CD14-positive monocyte (primary cell): ENCODE data around the gene DTX4. TPM values are rescaled to one million over a fixed set of nuclear protein-coding genes. Genes with fewer than 3 reads are reported as not detected.

Experiments used
- DNase-seq, 3 donors: peaks; one replicate each; pipeline ENCODE4 v3.0.0-alpha.2; 2011 to 2022
- H2AFZ ChIP-seq: 2 replicates; pipeline ENCODE4 v1.6.0; 2012; ENCODE audit warnings: mild to moderate bottlenecking, low read depth, low read length, inconsistent platforms; ENCODE audit not compliant: insufficient read depth, poor library complexity, severe bottlenecking
- H3K27ac ChIP-seq, 2 donors: 1 replicate in 1 of 2; 2 replicates in 1 of 2; pipeline ENCODE4 v1.5.1; 2012 to 2013; ENCODE audit warnings: low read length in 2 of 2, control low read depth in 1 of 2, inconsistent platforms in 1 of 2, low read depth in 1 of 2, mild to moderate bottlenecking in 1 of 2
- H3K27me3 ChIP-seq, 2 donors: one replicate each; pipeline versions ENCODE4 v1.6.0 to v1.6.1; 2011 to 2013; ENCODE audit warnings: low read length in 2 of 2; ENCODE audit not compliant: control insufficient read depth in 2 of 2, insufficient read depth in 2 of 2
- H3K36me3 ChIP-seq, 2 donors: replicated peaks in 1 of 2; 1 replicate in 1 of 2; 2 replicates in 1 of 2; pipeline versions ENCODE4 v1.5.1 to v1.6.1; 2012 to 2013; ENCODE audit warnings: low read length in 2 of 2, control low read depth in 1 of 2, inconsistent platforms in 1 of 2, mild to moderate bottlenecking in 1 of 2; ENCODE audit not compliant: insufficient read depth in 2 of 2, control insufficient read depth in 1 of 2
- H3K4me1 ChIP-seq, 2 donors: 1 replicate in 1 of 2; 2 replicates in 1 of 2; pipeline versions ENCODE4 v1.5.1 to v1.6.1; 2012 to 2013; ENCODE audit warnings: low read length in 2 of 2, control low read depth in 1 of 2, inconsistent platforms in 1 of 2, mild to moderate bottlenecking in 1 of 2, moderate library complexity in 1 of 2; ENCODE audit not compliant: insufficient read depth in 2 of 2, control insufficient read depth in 1 of 2
- H3K4me2 ChIP-seq: replicated peaks from 2 replicates; pipeline ENCODE3; 2012; ENCODE audit warnings: low read length, moderate library complexity, mild to moderate bottlenecking; ENCODE audit not compliant: poor library complexity, severe bottlenecking; ENCODE audit errors: extremely low read depth
- H3K4me3 ChIP-seq, 3 experiments: fragments of 200-600 bp in 1 of 3; sonication (generic) in 1 of 3; replicated peaks in 1 of 3; 1 replicate in 2 of 3; 2 replicates in 1 of 3; pipeline ENCODE4 v1.5.1; 2011 to 2013; ENCODE audit warnings: low read length in 3 of 3, mild to moderate bottlenecking in 3 of 3, control low read depth in 2 of 3, low read depth in 2 of 3, inconsistent platforms in 1 of 3, moderate library complexity in 1 of 3
- H3K79me2 ChIP-seq: 2 replicates; pipeline ENCODE4 v1.6.0; 2012; ENCODE audit warnings: mild to moderate bottlenecking, control low read depth, inconsistent platforms, low read length, moderate library complexity; ENCODE audit not compliant: insufficient read depth
- H3K9ac ChIP-seq: 2 replicates; pipeline ENCODE4 v1.6.0; 2017; ENCODE audit warnings: low read length, mild to moderate bottlenecking; ENCODE audit not compliant: insufficient read depth, poor library complexity, severe bottlenecking
- H3K9me3 ChIP-seq, 2 donors: replicated peaks in 1 of 2; 1 replicate in 1 of 2; 2 replicates in 1 of 2; pipeline versions ENCODE4 v1.5.1 to v1.6.1; 2012 to 2013; ENCODE audit warnings: low read length in 2 of 2, control low read depth in 1 of 2; ENCODE audit not compliant: control insufficient read depth in 1 of 2, insufficient read depth in 1 of 2
- H4K20me1 ChIP-seq: 2 replicates; pipeline ENCODE4 v1.6.0; 2012; ENCODE audit warnings: mild to moderate bottlenecking, low read length, control low read depth, moderate library complexity; ENCODE audit not compliant: insufficient read depth
- H3K27ac Mint-ChIP-seq, 7 donors: one replicate each; pipeline ENCODE4 v1.8.0; 2020; ENCODE audit warnings: mild to moderate bottlenecking in 7 of 7, mixed read lengths in 7 of 7, moderate library complexity in 6 of 7, inconsistent platforms in 2 of 7
- H3K27me3 Mint-ChIP-seq, 3 donors: one replicate each; pipeline ENCODE4 v1.8.0; 2021 to 2022; ENCODE audit warnings: low read depth in 3 of 3, mild to moderate bottlenecking in 3 of 3, mixed read lengths in 3 of 3, moderate library complexity in 3 of 3, inconsistent platforms in 1 of 3
- H3K36me3 Mint-ChIP-seq, 2 donors: one replicate each; pipeline ENCODE4 v1.8.0; 2020; ENCODE audit warnings: mixed read lengths in 2 of 2, inconsistent platforms in 1 of 2, mild to moderate bottlenecking in 1 of 2
- H3K4me1 Mint-ChIP-seq: one replicate; pipeline ENCODE4 v1.8.0; 2020; ENCODE audit warnings: mild to moderate bottlenecking, mixed read lengths
- H3K4me3 Mint-ChIP-seq, 2 donors: one replicate each; pipeline ENCODE4 v1.8.0; 2020; ENCODE audit warnings: mild to moderate bottlenecking in 2 of 2, mixed read lengths in 2 of 2, moderate library complexity in 1 of 2
- H3K9me3 Mint-ChIP-seq, 7 donors: one replicate each; pipeline ENCODE4 v1.8.0; 2020 to 2022; ENCODE audit warnings: mixed read lengths in 7 of 7, mild to moderate bottlenecking in 6 of 7, moderate library complexity in 6 of 7, inconsistent platforms in 2 of 7
- CTCF ChIP-seq: fragments of 200-600 bp; IDR thresholded peaks from one replicate; pipeline ENCODE4 v1.8.0; 2022; ENCODE audit warnings: antibody characterized with exemption, mild to moderate bottlenecking
- whole genome bisulfite sequencing: methylation state at CpG from one replicate; pipeline ENCODE4 v1.1.5; 2013; ENCODE audit warnings: missing lambda C conversion rate; ENCODE audit not compliant: insufficient coverage; 5-methylcytosine and 5-hydroxymethylcytosine counted together
- intact Hi-C, 2 donors: fragments of 100-400 bp; cut with micrococcal nuclease; formaldehyde crosslinking; loops; one replicate each; pipeline versions ENCODE4 v1.15.0 to v1.15.1; 2023
- polyA plus RNA-seq, 3 donors: library from polyadenylated mRNA; depleted of rRNA in 1 of 3; unstranded in 2 of 3; stranded (reverse) in 1 of 3; fragments of 300-500 nt in 2 of 3; fragments of >200 nt in 1 of 3; fragmentation: Illumina TruSeq in 2 of 3; gene quantifications; 1 replicate in 2 of 3; 2 replicates in 1 of 3; pipeline ENCODE4 v1.2.3, GENCODE V29; 2012 to 2021

DTX4 gene
- polyA plus RNA-seq, 3 donors, result 0.96 to 1.9 (median 1.1) TPM

- no peak overlapping the region for H2AFZ ChIP-seq
- H3K36me3 ChIP-seq, result peaks cover 15 to 39% of the 10 kb centered on the region in 2 donors
- H3K27me3 Mint-ChIP-seq, result peaks cover 0 to 1% (median 0%) of the 10 kb centered on the region in 3 donors
- no peaks in the 10 kb centered on the region for H3K9me3 Mint-ChIP-seq
- intact Hi-C loops, result loop anchor here (5.0 to 10.0 kb wide), 2 partner anchors 57 to 200 kb away; no protein-coding TSS in a partner anchor
- no peak overlapping the region for H3K4me3 ChIP-seq
- H3K4me1 Mint-ChIP-seq, result peaks cover 36% of the 10 kb centered on the region
- H3K9me3 ChIP-seq, result no peaks in the 10 kb centered on the region
- H3K27ac ChIP-seq, result no peak overlapping the region
- no peaks in the 10 kb centered on the region for H3K27me3 ChIP-seq
- peaks cover 20 to 31% of the 10 kb centered on the region in 2 donors for H3K4me1 ChIP-seq
- peaks cover 17 to 36% of the 10 kb centered on the region in 2 donors for H3K36me3 Mint-ChIP-seq
- H3K27ac Mint-ChIP-seq, result peak overlapping the region in 3 of 7 donors; percentile 2 to 50 (median 24)
- H3K4me2 ChIP-seq, result no peak overlapping the region
- peaks cover 55% of the 10 kb centered on the region for H3K79me2 ChIP-seq
- no peaks in the 10 kb centered on the region for H4K20me1 ChIP-seq
- TF ChIP-seq CTCF, result no peak
- DNase-seq, result no peak
- no peak overlapping the region for H3K4me3 Mint-ChIP-seq
- WGBS, result 94% methylated on average over 2 of the region's 5 CpGs
- H3K9ac ChIP-seq, result no peak overlapping the region
Measured at GRCh38 chr11:59154610-59155009, 17.3 kb upstream of the DTX4 start.

- intact Hi-C loops, result loop anchor here (5.0 to 10.0 kb wide), 2 partner anchors 60 to 203 kb away; no protein-coding TSS in a partner anchor
- no peak for TF ChIP-seq CTCF
- Histone ChIP-seq H3K36me3 (peaks cover 0 to 14% of the 10 kb centered on the region in 2 donors), H3K4me1 (peaks cover 14 to 24% of the 10 kb centered on the region in 2 donors), H3K4me3 (no peak overlapping the region), H3K27ac (peak overlapping the region in 1 of 2 donors; percentile 51), H3K27me3 (no peaks in the 10 kb centered on the region), H3K79me2 (peaks cover 27% of the 10 kb centered on the region), H2AFZ (peak overlapping the region; percentile 77), H3K9ac (no peak overlapping the region), H3K4me2 (no peak overlapping the region), H4K20me1 (no peaks in the 10 kb centered on the region), H3K9me3 (no peaks in the 10 kb centered on the region)
- H3K4me3 Mint-ChIP-seq, result no peak overlapping the region
- WGBS, result 0% methylated on average over 1 of the region's 3 CpGs
- DNase-seq, result peak in 1 of 3 donors; percentile 37
- peaks cover 0 to 2% (median 0%) of the 10 kb centered on the region in 7 donors for H3K9me3 Mint-ChIP-seq
- H3K4me1 Mint-ChIP-seq, result peaks cover 23% of the 10 kb centered on the region
- H3K36me3 Mint-ChIP-seq, result peaks cover 3 to 15% of the 10 kb centered on the region in 2 donors
- no peaks in the 10 kb centered on the region for H3K27me3 Mint-ChIP-seq
- peak overlapping the region in 4 of 7 donors; percentile 35 to 71 (median 47) for H3K27ac Mint-ChIP-seq
Measured at GRCh38 chr11:59157433-59157832, 14.5 kb upstream of the DTX4 start.
